ENCODE measurements around the gene GCDH. TPM values are rescaled to one million over a fixed set of nuclear protein-coding genes. Genes with fewer than 3 reads are reported as not detected.

The GCDH gene
- total RNA-seq (2021; ENCODE audit: unreplicated experiment) (15.6 TPM), Bru-seq, nascent RNA (percentile 51 among the genes with signal in this experiment), BruChase-seq, experiment 1, labeled RNA remaining after a 2-hour chase (percentile 59 among the genes with signal in this experiment), BruChase-seq, experiment 2, labeled RNA remaining after a 6-hour chase (percentile 53 among the genes with signal in this experiment)
- polyA plus RNA-seq (2012; ENCODE audit: insufficient read length): 15.0 TPM
- long read RNA-seq, transcript GCDH-201 (12 exons, 1,956 nt): major isoform, 8 of 20 reads
- long read RNA-seq, partial matches to known transcripts: 2 of 20 reads
- long read RNA-seq, other reads (novel, unspliced or antisense): 9 of 20 reads

- no peaks in the 10 kb centered on the region for H3K9me3 ChIP-seq (ENCODE audit: control insufficient read depth, insufficient read depth, low read depth, low read length)
- peak; percentile 56; the same call in 1 of the 2 replicates for TF ChIP-seq SIN3A (IDR thresholded peaks at IDR 0.05; ENCODE audit: borderline replicate concordance, insufficient read depth, low read depth, low read length)
- TF ChIP-seq TCF7L2 (IDR thresholded peaks at IDR 0.05; ENCODE audit: low read depth, low read length): no peak
- CTCF ChIA-PET: interaction anchor here (0.5 to 0.9 kb wide), 2 partner anchors 17 to 204 kb away, joined by 3 to 11 read pairs; no protein-coding TSS in a partner anchor
- H3K27ac ChIP-seq (ENCODE audit: low read length): peak within 1 kb of the TSS; percentile 44; the same call in 1 of the 2 replicates
- ATAC-seq (peak; percentile 99), DNase-seq (ENCODE audit: low read depth, low spot score) (peak; percentile 87)
- H3K36me3 ChIP-seq (ENCODE audit: control insufficient read depth, insufficient read depth, low read length): no peaks in the 10 kb centered on the region; the same call in 1 of the 2 replicates
- POLR2A ChIA-PET: interaction anchor here (0.6 kb wide), 2 partner anchors 51 to 55 kb away, joined by 3 to 9 read pairs; partner anchors contain the start of gene RAD23A
- in situ Hi-C loops (cut with HindIII; ENCODE audit: low pct_unique_long_range_greater_than_20kb, low sequenced_read_pairs) (no loop called here), intact Hi-C loops (cut with micrococcal nuclease; ENCODE audit: unreplicated experiment) (no loop called here)
- BruUV-seq (replicated peaks): TSS peak; percentile 86
- no peaks in the 10 kb centered on the region for H3K27me3 ChIP-seq (ENCODE audit: control insufficient read depth, insufficient read depth, low read length)
- peak within 1 kb of the TSS; percentile 85 to 94 for H3K4me3 ChIP-seq (ENCODE audit: low read depth in 2 of 2, low read length in 2 of 2)
- H3K4me1 ChIP-seq (ENCODE audit: control insufficient read depth, insufficient read depth, low read length): no peaks in the 10 kb centered on the region; the same call in 1 of the 2 replicates
Measured at GRCh38 chr19:12890787-12891552, at the start of gene GCDH. GCDH (plus strand) TSS chr19:12891160; CDS start chr19:12891305, 145 bp downstream.

- intact Hi-C loops (cut with micrococcal nuclease; ENCODE audit: unreplicated experiment) (no loop called here), in situ Hi-C loops (cut with HindIII; ENCODE audit: low pct_unique_long_range_greater_than_20kb, low sequenced_read_pairs) (no loop called here)
- ATAC-seq: no peak
- TF ChIP-seq, protein P1, sequence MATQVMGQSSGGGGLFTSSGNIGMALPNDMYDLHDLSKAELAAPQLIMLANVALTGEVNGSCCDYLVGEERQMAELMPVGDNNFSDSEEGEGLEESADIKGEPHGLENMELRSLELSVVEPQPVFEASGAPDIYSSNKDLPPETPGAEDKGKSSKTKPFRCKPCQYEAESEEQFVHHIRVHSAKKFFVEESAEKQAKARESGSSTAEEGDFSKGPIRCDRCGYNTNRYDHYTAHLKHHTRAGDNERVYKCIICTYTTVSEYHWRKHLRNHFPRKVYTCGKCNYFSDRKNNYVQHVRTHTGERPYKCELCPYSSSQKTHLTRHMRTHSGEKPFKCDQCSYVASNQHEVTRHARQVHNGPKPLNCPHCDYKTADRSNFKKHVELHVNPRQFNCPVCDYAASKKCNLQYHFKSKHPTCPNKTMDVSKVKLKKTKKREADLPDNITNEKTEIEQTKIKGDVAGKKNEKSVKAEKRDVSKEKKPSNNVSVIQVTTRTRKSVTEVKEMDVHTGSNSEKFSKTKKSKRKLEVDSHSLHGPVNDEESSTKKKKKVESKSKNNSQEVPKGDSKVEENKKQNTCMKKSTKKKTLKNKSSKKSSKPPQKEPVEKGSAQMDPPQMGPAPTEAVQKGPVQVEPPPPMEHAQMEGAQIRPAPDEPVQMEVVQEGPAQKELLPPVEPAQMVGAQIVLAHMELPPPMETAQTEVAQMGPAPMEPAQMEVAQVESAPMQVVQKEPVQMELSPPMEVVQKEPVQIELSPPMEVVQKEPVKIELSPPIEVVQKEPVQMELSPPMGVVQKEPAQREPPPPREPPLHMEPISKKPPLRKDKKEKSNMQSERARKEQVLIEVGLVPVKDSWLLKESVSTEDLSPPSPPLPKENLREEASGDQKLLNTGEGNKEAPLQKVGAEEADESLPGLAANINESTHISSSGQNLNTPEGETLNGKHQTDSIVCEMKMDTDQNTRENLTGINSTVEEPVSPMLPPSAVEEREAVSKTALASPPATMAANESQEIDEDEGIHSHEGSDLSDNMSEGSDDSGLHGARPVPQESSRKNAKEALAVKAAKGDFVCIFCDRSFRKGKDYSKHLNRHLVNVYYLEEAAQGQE (IDR thresholded peaks at IDR 0.05; ENCODE audit: insufficient read depth in 1 of 2, low read depth in 2 of 2, low read length in 1 of 2): no peak
- TF ChIP-seq TCF7L2 (IDR thresholded peaks at IDR 0.05; ENCODE audit: low read depth, low read length) (no peak), POLR2AphosphoS5 (IDR thresholded peaks at IDR 0.05; ENCODE audit: low read depth, low read length) (no peak), CTCF (IDR thresholded peaks at IDR 0.05) (no peak), SIN3A (IDR thresholded peaks at IDR 0.05; ENCODE audit: borderline replicate concordance, insufficient read depth, low read depth, low read length) (no peak)
- Histone ChIP-seq H3K4me3 (ENCODE audit: low read depth in 2 of 2, low read length in 2 of 2) (no peak overlapping the region), H3K27me3 (ENCODE audit: control insufficient read depth, insufficient read depth, low read length) (no peaks in the 10 kb centered on the region), H3K36me3 (ENCODE audit: control insufficient read depth, insufficient read depth, low read length) (no peaks in the 10 kb centered on the region; the same call in 1 of the 2 replicates), H3K9me3 (ENCODE audit: control insufficient read depth, insufficient read depth, low read depth, low read length) (no peaks in the 10 kb centered on the region), H3K27ac (ENCODE audit: low read length) (no peak overlapping the region), H3K4me1 (ENCODE audit: control insufficient read depth, insufficient read depth, low read length) (no peaks in the 10 kb centered on the region; the same call in 1 of the 2 replicates)
- no peak for DNase-seq (ENCODE audit: low read depth, low spot score)
- CTCF ChIA-PET: no interaction called here
- POLR2A ChIA-PET: no interaction called here
- no TSS peak for BruUV-seq (replicated peaks)
Measured at GRCh38 chr19:12842511-12842910, 48.4 kb upstream of the GCDH start.

All from Panc1 (cell line).